Stimulated activated CD4-positive, alpha-beta T cell treated with anti-CD3 and anti-CD28 coated beads, Interleukin-4, amount 100 ng/mL, for 1 hour (primary cell): ENCODE data around the gene LAMC2.
"Not testable (repeated sequence)": the region's sequence is repeated elsewhere in the genome, so short reads cannot be mapped to it uniquely, and the experiment has no call there.

Source experiments
- DNase-seq: peaks from one replicate; pipeline ENCODE4 v3.0.0-alpha.2; 2020

Gene LAMC2

DNA sequence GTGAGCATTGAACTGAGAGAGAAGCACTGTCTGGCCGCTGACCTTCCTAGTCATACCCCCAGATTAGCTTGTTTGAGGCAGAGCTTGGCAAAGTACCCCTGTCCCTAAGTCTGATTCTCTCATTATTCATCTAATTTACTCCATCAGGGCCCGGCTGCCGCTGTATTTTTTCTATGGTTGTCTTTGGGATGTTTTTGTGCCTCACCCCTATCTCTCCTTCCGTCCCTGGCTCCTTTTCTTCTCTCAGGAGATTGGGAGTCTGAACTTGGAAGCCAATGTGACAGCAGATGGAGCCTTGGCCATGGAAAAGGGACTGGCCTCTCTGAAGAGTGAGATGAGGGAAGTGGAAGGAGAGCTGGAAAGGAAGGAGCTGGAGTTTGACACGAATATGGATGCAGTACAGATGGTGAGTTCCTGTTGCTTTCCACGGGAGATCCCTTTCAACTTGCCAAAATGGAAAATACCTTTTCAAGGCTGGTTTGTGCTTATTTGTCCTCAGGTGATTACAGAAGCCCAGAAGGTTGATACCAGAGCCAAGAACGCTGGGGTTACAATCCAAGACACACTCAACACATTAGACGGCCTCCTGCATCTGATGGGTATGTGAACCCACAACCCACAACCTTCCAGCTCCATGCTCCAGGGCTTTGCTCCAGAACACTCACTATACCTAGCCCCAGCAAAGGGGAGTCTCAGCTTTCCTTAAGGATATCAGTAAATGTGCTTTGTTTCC lies 53.9 kb downstream of the LAMC2 start:
- no peak for DNase-seq

GRCh38 chr1:183240526-183240825 lies 54.4 kb downstream of the LAMC2 start:
- DNase-seq, result no peak

DNA sequence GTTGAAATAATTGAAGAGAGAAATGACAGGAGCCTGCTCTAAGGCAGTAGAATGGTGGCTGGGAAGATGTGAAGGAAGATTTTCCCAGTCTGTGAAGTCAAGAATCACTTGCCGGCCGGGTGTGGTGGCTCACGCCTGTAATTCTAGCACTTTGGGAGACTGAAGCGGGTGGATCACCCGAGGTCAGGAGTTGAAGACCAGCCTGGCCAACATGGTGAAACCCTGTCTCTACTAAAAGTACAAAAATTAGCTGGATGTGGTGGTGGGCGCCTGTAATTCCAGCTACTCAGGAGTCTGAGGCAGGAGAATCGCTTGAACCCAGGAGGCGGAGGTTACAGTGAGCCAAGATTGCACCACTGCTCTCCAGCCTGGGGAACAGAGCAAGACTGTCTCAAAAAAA lies 54.8 kb downstream of the LAMC2 start:
- not testable (repeated sequence) for DNase-seq

- no peak for DNase-seq
Observed at GRCh38 chr1:183241471-183241870, 55.4 kb downstream of the LAMC2 start.

DNA sequence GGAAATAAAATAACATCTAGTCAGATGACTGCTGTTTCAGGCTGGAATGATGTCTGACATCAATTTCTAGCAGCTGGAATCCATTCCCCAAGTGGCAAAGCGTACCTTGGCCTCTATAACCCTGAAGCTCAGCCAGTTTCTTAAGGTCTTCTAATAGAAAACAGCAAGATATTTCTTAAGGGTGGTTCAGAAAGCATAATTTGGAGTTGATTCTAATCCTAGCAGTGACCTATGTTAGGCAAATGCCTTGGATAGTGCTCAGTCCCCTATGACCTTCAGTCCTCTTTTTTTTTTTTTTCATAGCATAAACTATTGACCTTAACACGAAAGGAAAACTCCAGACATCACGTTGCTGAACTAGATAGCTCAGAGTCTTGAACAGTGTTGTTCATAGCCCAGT lies 56.5 kb downstream of the LAMC2 start:
- DNase-seq, result no peak

- DNase-seq, result no peak
Observed at GRCh38 chr1:183243161-183244050, 57.3 kb downstream of the LAMC2 start.

DNA sequence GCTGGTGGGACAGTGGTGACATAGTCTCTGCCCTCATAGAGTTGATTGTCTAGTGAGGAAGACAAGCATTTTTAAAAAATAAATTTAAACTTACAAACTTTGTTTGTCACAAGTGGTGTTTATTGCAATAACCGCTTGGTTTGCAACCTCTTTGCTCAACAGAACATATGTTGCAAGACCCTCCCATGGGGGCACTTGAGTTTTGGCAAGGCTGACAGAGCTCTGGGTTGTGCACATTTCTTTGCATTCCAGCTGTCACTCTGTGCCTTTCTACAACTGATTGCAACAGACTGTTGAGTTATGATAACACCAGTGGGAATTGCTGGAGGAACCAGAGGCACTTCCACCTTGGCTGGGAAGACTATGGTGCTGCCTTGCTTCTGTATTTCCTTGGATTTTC lies 58.4 kb downstream of the LAMC2 start:
- DNase-seq, result no peak

DNA sequence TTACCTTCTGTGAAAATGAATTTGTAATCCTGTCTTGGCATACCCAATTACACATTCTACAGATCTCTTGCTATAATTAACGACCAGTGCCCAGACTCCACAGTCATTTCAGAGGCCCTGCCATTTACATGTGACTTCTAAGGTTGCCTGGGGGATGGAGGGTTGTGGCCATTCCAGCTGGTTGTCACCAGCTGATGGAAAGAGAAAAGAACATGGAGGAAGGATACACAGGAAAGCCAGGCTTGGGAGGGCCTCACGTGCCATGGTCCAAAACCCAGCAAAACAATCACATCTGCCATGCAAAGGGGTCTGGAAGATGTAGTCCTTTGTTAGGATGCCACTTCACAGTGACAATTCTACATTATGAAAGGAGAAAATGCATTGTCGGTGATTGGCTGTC lies 59.3 kb downstream of the LAMC2 start:
- DNase-seq, result no peak

DNA sequence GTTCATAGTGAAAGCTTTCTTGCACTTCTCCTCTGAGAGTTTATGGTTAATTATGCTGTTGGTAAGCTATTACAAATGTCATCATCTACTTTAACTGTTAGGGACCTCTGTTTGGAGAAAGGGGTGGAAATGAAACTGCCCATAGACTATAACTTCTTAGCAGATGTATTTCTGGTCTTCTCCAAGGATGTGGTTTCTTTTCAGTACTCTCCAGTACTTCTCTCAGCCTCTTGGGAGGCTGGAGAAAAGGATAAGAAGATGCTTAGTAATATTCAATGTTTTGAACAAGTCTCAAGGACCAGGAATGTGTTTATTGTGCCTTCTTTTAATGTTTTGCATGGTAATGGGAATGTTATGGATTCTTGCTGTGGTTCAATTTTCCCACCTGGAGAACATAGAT lies 60.4 kb downstream of the LAMC2 start:
- DNase-seq, result no peak

DNA sequence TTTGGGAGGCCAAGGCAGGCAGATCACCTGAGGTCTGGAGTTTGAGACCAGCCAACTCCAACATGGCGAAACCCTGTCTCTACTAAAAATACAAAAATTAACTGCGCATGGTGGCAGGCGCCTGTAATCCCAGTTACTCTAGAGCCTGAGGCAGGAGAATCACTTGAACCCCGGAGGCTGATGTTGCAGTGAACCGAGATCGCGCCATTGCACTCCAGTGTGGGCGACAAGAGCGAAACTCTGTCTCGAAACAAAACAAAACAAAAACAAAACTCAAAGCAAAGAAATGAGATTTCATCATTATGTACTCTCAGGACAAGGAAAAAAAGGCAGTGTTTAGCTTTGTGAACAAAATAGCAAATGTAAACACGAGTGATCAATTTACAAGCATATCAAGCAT lies 61.0 kb downstream of the LAMC2 start:
- no peak for DNase-seq

DNA sequence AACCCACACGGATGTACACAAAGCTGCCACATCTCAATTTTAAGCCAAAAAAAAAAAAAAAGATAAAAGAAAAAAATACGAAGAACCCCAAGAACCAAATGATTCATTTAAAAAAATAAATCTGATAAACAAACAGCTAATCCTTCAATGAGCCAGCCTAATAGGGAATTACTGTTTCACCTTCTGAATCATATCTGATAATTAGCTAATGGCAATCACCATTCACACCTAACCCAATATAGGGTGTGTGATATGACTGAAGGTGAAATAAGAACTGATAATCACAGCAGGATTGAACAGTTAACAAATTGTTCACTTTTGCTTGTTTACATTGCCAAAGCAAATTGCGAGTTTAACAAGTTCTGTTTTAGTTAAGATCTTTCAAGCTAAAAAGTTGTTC lies 61.4 kb downstream of the LAMC2 start:
- DNase-seq, result no peak

DNA sequence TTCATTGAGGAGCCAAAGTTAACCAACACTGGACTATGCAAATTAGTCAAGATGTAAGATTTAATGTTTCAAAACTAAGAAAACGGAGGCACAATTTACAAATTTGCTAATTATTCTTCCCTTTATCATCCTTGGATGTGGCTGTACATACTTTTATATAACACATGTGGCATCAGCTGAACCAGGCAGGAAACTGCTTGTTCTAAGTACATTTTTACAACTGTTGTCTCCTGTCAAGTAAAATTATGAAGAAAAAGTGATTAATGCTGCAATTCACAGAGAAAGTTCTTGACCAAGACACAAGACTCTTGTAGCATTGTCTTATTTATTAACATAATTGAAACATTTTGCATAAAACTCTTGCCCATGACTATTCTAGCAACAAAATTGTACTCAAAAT lies 61.9 kb downstream of the LAMC2 start:
- no peak for DNase-seq

DNA sequence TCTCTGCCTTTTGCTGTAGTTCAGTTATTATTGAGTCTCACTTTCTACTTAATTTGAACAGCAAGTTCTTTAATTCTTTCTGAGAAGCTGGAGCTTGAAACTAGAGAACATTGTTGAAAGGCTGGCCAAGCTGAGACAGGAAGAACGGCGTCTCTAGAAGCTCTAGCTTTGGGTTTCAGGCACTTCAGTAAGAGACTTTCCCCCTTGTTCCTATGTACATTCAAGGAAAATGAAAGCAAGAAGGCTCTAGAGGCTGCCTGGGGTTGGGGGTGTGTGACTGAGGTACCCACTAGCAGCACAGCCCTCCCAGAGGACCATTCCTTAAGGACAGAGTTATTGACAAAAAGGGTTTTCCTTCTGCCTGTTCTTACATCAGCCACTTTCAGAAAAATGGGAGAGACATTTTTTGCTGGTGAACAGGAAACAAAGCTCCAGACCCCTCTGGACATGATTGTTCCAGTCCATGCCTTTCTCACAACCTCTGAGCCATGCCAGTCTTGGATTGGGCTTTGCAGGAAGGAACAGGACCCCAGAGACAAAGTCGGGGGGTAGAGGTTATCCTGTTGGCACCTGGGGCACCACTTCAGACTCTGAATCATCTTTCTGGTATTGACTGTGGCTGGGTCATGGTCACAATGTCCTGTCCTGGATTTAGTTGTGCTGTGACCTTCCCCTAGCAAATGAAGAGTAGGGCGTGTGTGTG lies 63.1 kb downstream of the LAMC2 start:
- no peak for DNase-seq

DNA sequence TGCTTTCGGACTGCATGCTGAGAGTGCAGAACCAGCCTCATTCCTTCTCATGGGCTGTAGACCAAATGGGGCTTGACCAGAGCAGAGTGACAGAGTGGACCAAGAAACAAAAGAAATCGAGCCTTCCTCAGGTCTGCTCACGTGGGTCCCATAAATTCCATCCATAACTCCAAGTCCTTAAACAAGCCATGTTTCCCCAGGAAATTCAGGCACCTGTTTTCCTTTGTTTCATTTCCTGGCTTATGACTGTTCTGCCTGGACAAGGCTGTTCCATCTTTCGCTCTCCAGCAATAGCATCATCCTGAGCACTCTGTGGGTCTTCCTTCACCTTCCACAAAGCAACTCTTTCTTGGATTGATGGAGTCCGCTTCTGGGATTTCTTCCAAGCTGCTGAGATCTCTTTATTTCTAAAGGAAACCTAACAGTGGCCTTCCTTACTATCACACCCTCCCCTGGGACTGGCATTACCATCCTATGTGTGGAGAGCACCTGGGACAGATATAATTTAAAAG lies 63.9 kb downstream of the LAMC2 start:
- no peak for DNase-seq

GRCh38 chr1:183251101-183251958 lies 65.3 kb downstream of the LAMC2 start:
- DNase-seq, result no peak

GRCh38 chr1:183251959-183252450 lies 65.9 kb downstream of the LAMC2 start:
- no peak for DNase-seq

DNA sequence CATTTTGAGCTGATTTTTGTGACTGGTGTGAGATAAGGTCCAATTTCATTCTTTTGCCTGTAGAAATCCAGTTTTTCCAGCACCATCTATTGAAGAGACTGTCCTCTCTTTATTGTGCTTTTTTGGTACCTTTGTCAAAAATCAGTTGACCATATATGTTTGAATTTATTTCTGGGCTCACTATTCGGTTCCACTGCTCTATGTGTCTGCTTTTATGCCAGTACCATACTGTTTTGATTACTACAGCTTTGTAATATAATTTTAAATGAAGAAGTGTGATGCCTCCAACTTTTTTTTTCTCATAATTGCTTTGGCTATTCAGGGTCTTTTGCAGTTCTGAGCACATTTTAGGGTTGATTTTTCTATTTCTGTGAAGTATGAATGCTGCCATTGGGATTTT lies 69.0 kb downstream of the LAMC2 start:
- DNase-seq, result no peak

- DNase-seq, result no peak
Observed at GRCh38 chr1:183259924-183260323, 73.9 kb downstream of the LAMC2 start.

DNA sequence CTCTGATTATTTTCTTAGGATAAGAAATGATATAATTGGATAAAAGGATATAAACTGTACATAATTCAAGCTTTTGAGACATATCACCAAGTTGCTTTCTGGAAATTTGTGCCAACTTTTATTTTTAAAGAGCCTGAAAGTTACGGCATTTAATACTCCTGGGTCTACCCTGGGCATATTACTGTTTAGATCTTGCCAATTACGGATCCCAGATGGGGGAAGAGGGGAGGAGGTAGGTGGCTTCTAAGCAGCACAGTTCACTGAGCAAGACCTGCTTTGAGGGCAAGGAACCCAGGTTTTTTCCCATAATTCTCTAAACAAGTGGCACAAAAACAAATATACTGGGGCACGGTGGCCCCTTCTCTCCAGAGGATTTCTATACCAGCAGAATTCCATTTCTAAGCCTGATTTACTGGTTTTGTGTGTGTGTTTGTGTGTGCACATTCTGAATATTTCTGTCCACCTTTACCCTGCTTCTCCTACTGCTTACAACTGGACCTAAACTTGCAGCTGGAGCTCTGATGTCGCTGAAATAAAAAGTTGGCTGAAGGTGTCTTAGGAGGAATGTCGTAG lies 76.7 kb downstream of the LAMC2 start:
- no peak for DNase-seq

GRCh38 chr1:183263886-183264602 lies 78.0 kb downstream of the LAMC2 start:
- DNase-seq, result no peak

- DNase-seq, result no peak
Observed at GRCh38 chr1:183267646-183268431, 81.8 kb downstream of the LAMC2 start.
